Epithelial cell of esophagus (primary cell): ENCODE results near the gene NKX1-1.
A peak's percentile ranks its signal among the peaks of the same experiment; 100 is the strongest.

Experiments
- DNase-seq: peaks from one replicate; pipeline ENCODE4 v3.0.0; 2010; ENCODE audit warnings: low read depth
- H3K4me3 ChIP-seq: 2 replicates; pipeline ENCODE4 v1.5.1; 2011; ENCODE audit warnings: mild to moderate bottlenecking, low read length, control low read depth
- TF ChIP-seq, protein P1 (sequence below): IDR thresholded peaks from 2 replicates; pipeline ENCODE4 v1.5.1; 2011; ENCODE audit warnings: low read depth, mild to moderate bottlenecking, low read length, control low read depth, inconsistent platforms; ENCODE audit not compliant: insufficient read depth; ENCODE audit errors: missing control alignments

Gene NKX1-1

DNA sequence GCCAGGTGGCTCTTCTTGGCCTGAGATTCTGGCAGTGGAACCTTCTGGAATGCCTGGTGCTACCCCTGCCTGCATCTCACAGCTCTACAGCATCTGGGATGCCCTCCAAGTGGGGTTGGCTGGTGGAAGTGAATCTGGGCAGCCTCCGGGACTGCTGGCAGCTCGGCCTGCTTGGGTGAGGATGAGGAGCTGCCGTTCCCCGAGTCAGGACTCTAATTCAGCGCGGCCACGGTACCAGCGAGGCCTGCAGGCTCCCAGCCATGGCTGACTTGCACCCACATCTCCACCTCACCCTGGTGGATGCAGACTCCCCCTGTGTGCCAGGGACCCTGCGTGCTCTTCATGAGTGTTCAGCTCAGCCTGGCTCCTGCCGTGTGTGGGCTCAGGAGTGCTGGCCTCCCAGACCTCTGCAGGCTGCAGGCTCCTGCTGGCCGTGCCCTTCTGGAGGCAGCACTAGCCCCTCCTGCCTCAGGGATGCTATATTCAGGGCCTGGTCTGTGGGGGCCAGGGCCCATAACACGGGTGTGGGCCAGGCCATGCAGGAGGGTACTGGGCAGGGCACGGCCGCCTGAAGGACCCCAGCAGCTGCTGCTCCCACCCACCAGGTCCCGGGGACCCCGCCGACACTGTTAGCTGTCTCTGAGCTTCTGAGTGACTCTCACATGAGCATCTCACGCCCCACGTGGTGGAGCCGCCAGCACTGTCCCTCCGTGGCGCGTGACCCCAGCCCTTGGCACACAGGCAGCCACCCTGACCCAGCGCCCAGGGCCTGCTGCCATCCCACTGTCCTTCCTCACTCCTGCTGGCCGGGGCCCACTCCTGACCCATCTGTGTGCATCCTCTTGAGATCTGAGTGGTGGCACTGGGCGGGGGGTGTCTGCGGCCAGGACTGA lies 48.6 kb downstream of the NKX1-1 start:
- H3K4me3 ChIP-seq: no peak overlapping the region
- TF ChIP-seq, protein P1, sequence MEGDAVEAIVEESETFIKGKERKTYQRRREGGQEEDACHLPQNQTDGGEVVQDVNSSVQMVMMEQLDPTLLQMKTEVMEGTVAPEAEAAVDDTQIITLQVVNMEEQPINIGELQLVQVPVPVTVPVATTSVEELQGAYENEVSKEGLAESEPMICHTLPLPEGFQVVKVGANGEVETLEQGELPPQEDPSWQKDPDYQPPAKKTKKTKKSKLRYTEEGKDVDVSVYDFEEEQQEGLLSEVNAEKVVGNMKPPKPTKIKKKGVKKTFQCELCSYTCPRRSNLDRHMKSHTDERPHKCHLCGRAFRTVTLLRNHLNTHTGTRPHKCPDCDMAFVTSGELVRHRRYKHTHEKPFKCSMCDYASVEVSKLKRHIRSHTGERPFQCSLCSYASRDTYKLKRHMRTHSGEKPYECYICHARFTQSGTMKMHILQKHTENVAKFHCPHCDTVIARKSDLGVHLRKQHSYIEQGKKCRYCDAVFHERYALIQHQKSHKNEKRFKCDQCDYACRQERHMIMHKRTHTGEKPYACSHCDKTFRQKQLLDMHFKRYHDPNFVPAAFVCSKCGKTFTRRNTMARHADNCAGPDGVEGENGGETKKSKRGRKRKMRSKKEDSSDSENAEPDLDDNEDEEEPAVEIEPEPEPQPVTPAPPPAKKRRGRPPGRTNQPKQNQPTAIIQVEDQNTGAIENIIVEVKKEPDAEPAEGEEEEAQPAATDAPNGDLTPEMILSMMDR: no peak
- DNase-seq: no peak

DNA sequence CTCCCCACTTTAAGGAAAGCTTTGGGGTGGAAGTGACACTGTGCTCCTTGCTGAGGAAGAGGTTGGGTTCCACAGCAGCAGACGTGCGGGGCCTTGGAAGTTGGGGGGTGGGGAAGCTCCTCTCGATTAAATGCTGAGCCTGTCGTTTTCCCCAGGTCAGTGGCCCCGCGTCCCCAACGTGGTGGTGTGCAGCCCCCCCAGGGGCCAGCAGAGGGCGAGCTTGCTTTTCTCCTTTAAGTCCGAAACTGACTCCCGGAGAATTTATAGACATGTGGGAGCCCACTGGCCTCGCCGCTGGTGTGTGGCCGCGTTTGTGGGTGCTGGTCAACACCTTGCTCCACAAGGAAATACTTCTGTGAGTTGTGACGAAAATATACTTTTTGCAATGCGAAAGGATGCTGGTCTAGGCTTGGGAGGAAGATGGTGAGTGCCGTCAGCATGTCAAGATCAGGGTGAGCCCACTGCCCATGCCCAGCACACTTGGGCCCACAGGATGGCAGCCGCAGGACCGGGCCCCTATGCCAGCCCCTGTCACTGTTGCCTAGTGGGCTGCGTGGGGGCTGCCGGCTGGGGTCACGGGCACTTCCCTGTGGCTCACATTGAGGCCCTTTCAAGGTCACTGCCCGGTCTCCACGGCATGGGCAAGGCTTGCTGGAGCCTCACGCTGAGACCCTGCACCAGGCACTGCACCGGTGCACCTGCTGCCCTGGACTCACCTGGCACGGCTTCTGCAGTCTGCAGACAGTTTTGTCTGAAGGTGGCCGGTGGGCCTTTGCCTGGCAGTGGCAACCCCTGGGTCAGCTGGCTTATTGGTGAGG lies 49.9 kb downstream of the NKX1-1 start:
- no peak overlapping the region for H3K4me3 ChIP-seq
- peak; percentile 50 for DNase-seq
- TF ChIP-seq, protein P1: peak; percentile 70

DNA sequence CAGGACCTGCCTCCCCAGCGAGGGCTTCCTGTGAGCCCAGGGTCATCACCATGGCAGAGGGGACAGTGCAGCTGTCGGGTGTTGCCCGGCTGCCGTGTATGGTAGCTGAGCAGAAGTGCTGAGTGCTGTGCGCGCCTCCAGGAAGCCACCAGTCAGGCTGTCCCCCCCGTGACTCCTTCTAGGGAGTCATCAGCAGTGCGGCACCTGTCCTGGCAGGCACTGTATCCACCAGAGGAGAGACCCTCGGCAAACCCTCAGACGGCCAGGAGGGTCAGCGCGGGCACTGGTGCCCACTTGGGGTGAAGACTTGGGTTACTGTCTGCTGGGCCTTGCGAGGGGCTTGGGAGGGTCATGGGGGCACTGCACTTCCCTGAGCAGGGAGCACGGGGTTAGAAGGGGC lies 50.9 kb downstream of the NKX1-1 start:
- no peak for DNase-seq
- no peak overlapping the region for H3K4me3 ChIP-seq
- TF ChIP-seq, protein P1: no peak

DNA sequence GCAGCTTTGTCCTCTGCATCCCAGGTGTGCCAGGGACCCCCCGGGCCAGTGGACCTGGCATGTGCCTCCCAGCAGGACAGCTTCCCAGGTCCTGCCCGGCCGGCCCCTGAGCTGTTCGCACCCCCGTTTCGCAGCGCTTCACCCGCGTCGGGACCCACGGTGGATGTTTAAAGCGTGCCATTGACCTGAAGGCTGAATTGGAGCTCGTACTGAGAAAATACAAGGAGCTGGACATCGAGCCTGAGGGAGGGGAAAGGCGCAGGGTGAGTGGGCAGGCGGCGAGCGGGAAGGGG lies 51.3 kb downstream of the NKX1-1 start:
- TF ChIP-seq, protein P1: no peak
- no peak for DNase-seq
- no peak overlapping the region for H3K4me3 ChIP-seq

DNA sequence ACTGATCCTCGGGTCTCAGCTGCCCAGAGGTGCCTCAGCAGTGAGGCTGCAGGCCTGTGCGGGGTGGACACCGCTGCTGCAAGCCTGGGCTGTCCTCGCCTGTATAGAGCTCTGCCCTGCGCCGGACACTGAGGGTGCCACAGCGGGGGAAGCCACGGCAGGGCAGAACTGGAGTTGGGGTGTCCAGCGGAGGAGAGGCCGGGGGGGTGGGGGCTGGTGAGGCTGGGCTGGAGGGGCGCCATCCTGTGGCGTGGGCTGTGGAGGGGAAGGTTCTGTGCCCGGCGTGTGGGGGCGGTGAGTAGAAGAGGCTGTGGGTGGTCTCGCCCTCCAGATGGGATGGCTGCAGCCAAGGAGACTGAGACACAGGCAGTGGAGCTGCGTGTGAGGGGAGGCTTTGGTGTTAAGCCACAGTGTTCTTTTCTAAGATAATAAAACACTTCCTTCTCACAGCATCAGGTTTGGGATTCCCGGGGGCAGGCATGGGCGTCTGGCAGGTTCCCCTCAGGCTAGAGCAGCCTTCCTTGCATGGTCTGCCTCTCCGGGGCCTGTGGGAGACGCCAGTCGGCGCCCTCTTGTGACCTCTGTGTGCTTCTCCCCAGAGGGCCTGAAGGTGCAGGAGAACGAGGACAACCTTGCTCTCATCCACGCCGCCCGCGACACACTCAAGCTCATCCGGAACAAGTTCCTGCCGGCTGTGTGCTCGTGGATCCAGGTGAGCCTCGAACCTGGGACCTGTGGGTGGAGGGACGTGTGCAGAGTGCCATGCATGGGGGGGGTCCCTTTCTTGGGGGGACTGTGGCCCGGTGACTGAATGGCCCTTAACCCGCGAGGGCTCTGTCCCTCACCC lies 51.9 kb downstream of the NKX1-1 start:
- H3K4me3 ChIP-seq: no peak overlapping the region
- TF ChIP-seq, protein P1: no peak
- DNase-seq: no peak

DNA sequence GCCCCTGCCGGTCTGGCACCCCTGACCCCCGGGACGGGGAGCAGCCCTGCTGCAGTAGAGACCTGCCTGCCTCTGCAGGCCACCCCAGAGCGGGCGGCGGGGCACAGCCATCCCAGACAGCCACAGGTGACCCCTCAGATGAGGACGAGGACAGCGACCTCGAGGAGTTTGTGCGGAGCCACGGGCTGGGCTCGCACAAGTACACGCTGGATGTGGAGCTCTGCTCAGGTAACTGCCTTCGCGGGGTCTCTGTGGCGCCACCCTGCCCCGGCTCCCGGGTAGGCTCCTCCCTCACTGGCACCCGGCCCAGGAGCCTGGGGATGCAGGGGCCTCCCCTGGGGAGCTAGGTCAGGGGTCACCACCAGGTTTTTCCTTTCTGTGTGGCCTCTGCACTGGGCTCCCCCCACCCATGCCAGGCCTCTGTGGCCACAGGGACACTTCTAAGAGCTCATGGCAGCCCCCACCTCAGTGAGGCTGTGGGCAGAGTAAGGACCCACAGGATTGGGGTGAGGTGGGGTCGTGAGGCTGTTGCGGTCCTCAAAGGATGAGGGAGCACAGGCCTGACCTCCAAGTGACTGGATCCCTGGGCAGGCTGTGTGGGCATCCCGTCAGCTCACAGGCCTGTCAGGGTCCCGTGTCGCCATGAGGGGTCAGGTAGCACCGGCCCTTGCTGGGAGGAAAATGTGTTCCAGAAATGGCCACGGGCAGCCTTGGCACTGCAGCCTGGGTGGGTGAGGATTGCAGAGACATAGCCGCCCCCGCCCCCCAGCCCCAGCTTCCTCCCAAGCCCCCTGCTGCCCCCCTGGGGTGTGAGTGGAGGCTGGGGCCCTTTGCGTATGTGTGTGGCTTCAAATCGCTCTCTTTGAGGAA lies 52.8 kb downstream of the NKX1-1 start:
- no peak for DNase-seq
- TF ChIP-seq, protein P1: no peak
- no peak overlapping the region for H3K4me3 ChIP-seq
